Measurements from ENCODE around the gene CDHR1. TPM values are rescaled to one million over a fixed set of nuclear protein-coding genes. Genes with fewer than 3 reads are reported as not detected.

The CDHR1 gene
- total RNA-seq, 1 experiment from 2014 or later = not detected

- Mint-ChIP-seq H3K4me1 (ENCODE audit: insufficient read depth, unreplicated experiment) (no peaks in the 10 kb centered on the region), H3K36me3 (ENCODE audit: insufficient read depth, unreplicated experiment) (no peaks in the 10 kb centered on the region), H3K27me3 (ENCODE audit: insufficient read depth, unreplicated experiment) (no peaks in the 10 kb centered on the region), H3K4me3 (ENCODE audit: unreplicated experiment) (no peak overlapping the region), H3K27ac (ENCODE audit: low read depth, unreplicated experiment) (no peak overlapping the region), H3K9me3 (ENCODE audit: unreplicated experiment) (no peaks in the 10 kb centered on the region)
- intact Hi-C loops (cut with micrococcal nuclease) = no loop called here
- no peak for DNase-seq (ENCODE audit: unreplicated experiment)
- BruUV-seq (replicated peaks) = no TSS peak
- POLR2A ChIA-PET = no interaction called here
- TF ChIP-seq CTCF (IDR thresholded peaks at IDR 0.05; ENCODE audit: unreplicated experiment) = no peak
- CTCF ChIA-PET = interaction anchor here (0.9 to 1.4 kb wide), 2 partner anchors 27 to 29 kb away, joined by 3 to 5 read pairs; no protein-coding TSS in a partner anchor
Measured at GRCh38 chr10:84176351-84176750, 18.0 kb upstream of the CDHR1 start.

GRCh38 chr10:84176836-84177474 lies 17.4 kb upstream of the CDHR1 start:
- H3K36me3 Mint-ChIP-seq (ENCODE audit: insufficient read depth, unreplicated experiment) = no peaks in the 10 kb centered on the region
- H3K9me3 Mint-ChIP-seq (ENCODE audit: unreplicated experiment) = no peaks in the 10 kb centered on the region
- no peaks in the 10 kb centered on the region for H3K27me3 Mint-ChIP-seq (ENCODE audit: insufficient read depth, unreplicated experiment)
- CTCF ChIA-PET = interaction anchor here (0.7 to 1.4 kb wide), 3 partner anchors 8 to 29 kb away, joined by 4 to 5 read pairs (median 5); no protein-coding TSS in a partner anchor
- DNase-seq (ENCODE audit: unreplicated experiment) = no peak
- no peaks in the 10 kb centered on the region for H3K4me1 Mint-ChIP-seq (ENCODE audit: insufficient read depth, unreplicated experiment)
- no peak for TF ChIP-seq CTCF (IDR thresholded peaks at IDR 0.05; ENCODE audit: unreplicated experiment)
- no peak overlapping the region for H3K4me3 Mint-ChIP-seq (ENCODE audit: unreplicated experiment)
- H3K27ac Mint-ChIP-seq (ENCODE audit: low read depth, unreplicated experiment) = no peak overlapping the region
- POLR2A ChIA-PET = interaction anchor here (1.1 kb wide), 1 partner anchor 15 kb away, joined by 4 read pairs; no protein-coding TSS in a partner anchor
- intact Hi-C loops (cut with micrococcal nuclease) = no loop called here
- no TSS peak for BruUV-seq (replicated peaks)

GRCh38 chr10:84177541-84178141 lies 16.7 kb upstream of the CDHR1 start:
- no peak overlapping the region for H3K27ac Mint-ChIP-seq (ENCODE audit: low read depth, unreplicated experiment)
- intact Hi-C loops (cut with micrococcal nuclease) = no loop called here
- no peaks in the 10 kb centered on the region for H3K4me1 Mint-ChIP-seq (ENCODE audit: insufficient read depth, unreplicated experiment)
- no peaks in the 10 kb centered on the region for H3K36me3 Mint-ChIP-seq (ENCODE audit: insufficient read depth, unreplicated experiment)
- CTCF ChIA-PET = interaction anchor here (0.7 to 1.4 kb wide), 3 partner anchors 8 to 28 kb away, joined by 4 to 5 read pairs (median 5); no protein-coding TSS in a partner anchor
- no peak for TF ChIP-seq CTCF (IDR thresholded peaks at IDR 0.05; ENCODE audit: unreplicated experiment)
- POLR2A ChIA-PET = interaction anchor here (1.1 kb wide), 1 partner anchor 14 kb away, joined by 4 read pairs; no protein-coding TSS in a partner anchor
- BruUV-seq (replicated peaks) = no TSS peak
- H3K4me3 Mint-ChIP-seq (ENCODE audit: unreplicated experiment) = no peak overlapping the region
- DNase-seq (ENCODE audit: unreplicated experiment) = no peak
- no peaks in the 10 kb centered on the region for H3K9me3 Mint-ChIP-seq (ENCODE audit: unreplicated experiment)
- H3K27me3 Mint-ChIP-seq (ENCODE audit: insufficient read depth, unreplicated experiment) = no peaks in the 10 kb centered on the region

GRCh38 chr10:84178160-84178609 lies 16.2 kb upstream of the CDHR1 start:
- ChIA-PET CTCF (interaction anchor here (1.2 kb wide), 1 partner anchor 9 kb away, joined by 5 read pairs; no protein-coding TSS in a partner anchor), POLR2A (interaction anchor here (1.1 kb wide), 1 partner anchor 14 kb away, joined by 4 read pairs; no protein-coding TSS in a partner anchor)
- no peaks in the 10 kb centered on the region for H3K9me3 Mint-ChIP-seq (ENCODE audit: unreplicated experiment)
- no peaks in the 10 kb centered on the region for H3K27me3 Mint-ChIP-seq (ENCODE audit: insufficient read depth, unreplicated experiment)
- H3K27ac Mint-ChIP-seq (ENCODE audit: low read depth, unreplicated experiment) = no peak overlapping the region
- no peak for DNase-seq (ENCODE audit: unreplicated experiment)
- BruUV-seq (replicated peaks) = no TSS peak
- H3K4me1 Mint-ChIP-seq (ENCODE audit: insufficient read depth, unreplicated experiment) = no peaks in the 10 kb centered on the region
- intact Hi-C loops (cut with micrococcal nuclease) = no loop called here
- no peaks in the 10 kb centered on the region for H3K36me3 Mint-ChIP-seq (ENCODE audit: insufficient read depth, unreplicated experiment)
- H3K4me3 Mint-ChIP-seq (ENCODE audit: unreplicated experiment) = no peak overlapping the region
- TF ChIP-seq CTCF (IDR thresholded peaks at IDR 0.05; ENCODE audit: unreplicated experiment) = no peak

Measured in MCF 10A (cell line).